GM12878 (cell line): ENCODE results near the gene OSGIN1. TPM values are rescaled to one million over a fixed set of nuclear protein-coding genes. Genes with fewer than 3 reads are reported as not detected.

ENCODE experiments used
- ATAC-seq: fragments of 200-7000 bp; cut with Tn5 transposase; 3 replicates; pipeline ENCODE4 v1.9.1; 2020; ENCODE audit warnings: mild to moderate bottlenecking, moderate library complexity
- BruUV-seq: library from RNA; stranded (reverse); fragments of 400-500 nt; replicated peaks from 2 replicates; lab custom pipeline; 2021; lab: Mats Ljungman, UMichigan
- CTCF ChIA-PET: fragments of 300-600 bp; sonication (Branson Sonifier 250); formaldehyde crosslinking; extraction: SDS; loops from one replicate; lab custom pipeline; 2021; ENCODE audit warnings: inconsistent platforms; lab: Yijun Ruan, JAX
- POLR2A ChIA-PET: fragments of 350-600 bp; formaldehyde crosslinking; extraction: SDS; loops from one replicate; lab custom pipeline; 2021; ENCODE audit warnings: inconsistent platforms; lab: Charles Lee
- RAD21 ChIA-PET: fragments of 300-600 bp; sonication (Branson Sonifier 250); formaldehyde crosslinking; loops from one replicate; lab custom pipeline; 2023; ENCODE audit warnings: antibody characterized with exemption; ENCODE audit not compliant: unreplicated experiment; lab: Charles Lee
- SMC1A ChIA-PET: fragments of 300-600 bp; sonication (Branson Sonifier 250); formaldehyde crosslinking; loops from one replicate; lab custom pipeline; 2023; ENCODE audit not compliant: unreplicated experiment, uncharacterized antibody; lab: Charles Lee
- DNase-seq: peaks from one replicate; pipeline ENCODE4 v3.0.0-alpha.2; 2011; ENCODE audit warnings: low read depth, low spot score
- FAIRE-seq: peaks from 3 replicates; lab custom pipeline; 2011; peaks lifted over from hg19 to GRCh38; lab: Jason Lieb, UNC
- H2AFZ ChIP-seq: 2 replicates; pipeline ENCODE4 v1.6.0; 2011; ENCODE audit warnings: low read depth, low read length, control low read depth; ENCODE audit not compliant: control insufficient read depth
- H3K27ac ChIP-seq: 2 replicates; pipeline ENCODE4 v1.5.1; 2011; ENCODE audit warnings: control low read depth; ENCODE audit not compliant: control insufficient read depth, insufficient read depth
- H3K27me3 ChIP-seq, 2 experiments: replicated peaks in 1 of 2; 2 replicates each; pipeline versions ENCODE4 v1.6.0 to v1.6.1; 2011; ENCODE audit warnings: low read length in 1 of 2; ENCODE audit not compliant: control insufficient read depth in 2 of 2, insufficient read depth in 2 of 2
- H3K36me3 ChIP-seq, 2 experiments: 2 replicates each; pipeline ENCODE4 v1.5.1; 2011; ENCODE audit warnings: low read length in 1 of 2; ENCODE audit not compliant: control insufficient read depth in 2 of 2, insufficient read depth in 2 of 2
- H3K4me1 ChIP-seq: 2 replicates; pipeline ENCODE4 v1.6.1; 2011; ENCODE audit warnings: mild to moderate bottlenecking, low read length, moderate library complexity, mixed read lengths; ENCODE audit not compliant: control insufficient read depth, insufficient read depth
- H3K4me2 ChIP-seq: 2 replicates; pipeline ENCODE4 v1.6.0; 2011; ENCODE audit warnings: control low read depth; ENCODE audit not compliant: control insufficient read depth, insufficient read depth
- H3K4me3 ChIP-seq: fragments of 200-600 bp; sonication (generic); 2 replicates; pipeline ENCODE4 v1.5.1; 2016
- H3K79me2 ChIP-seq: 2 replicates; pipeline ENCODE4 v1.6.0; 2011; ENCODE audit warnings: low read length; ENCODE audit not compliant: control insufficient read depth, insufficient read depth
- H3K9ac ChIP-seq: 2 replicates; pipeline ENCODE4 v1.8.0; 2011; ENCODE audit warnings: low read length, control low read depth, mixed read lengths; ENCODE audit not compliant: control insufficient read depth, insufficient read depth
- H3K9me3 ChIP-seq: replicated peaks from 3 replicates; pipeline ENCODE4 v1.5.1; 2011; ENCODE audit warnings: mild to moderate bottlenecking, low read length; ENCODE audit not compliant: control insufficient read depth, insufficient read depth
- H4K20me1 ChIP-seq: 2 replicates; pipeline ENCODE4 v1.6.0; 2011; ENCODE audit not compliant: control insufficient read depth, insufficient read depth
- BMI1 ChIP-seq: fragments of 450-650 bp; IDR thresholded peaks from 2 replicates; pipeline ENCODE4 v1.6.1; 2016; ENCODE audit warnings: mild to moderate bottlenecking, moderate library complexity, borderline replicate concordance
- CBFB ChIP-seq: IDR thresholded peaks from 2 replicates; pipeline ENCODE4 v1.6.1; 2016; ENCODE audit warnings: antibody characterized with exemption, low read depth
- CHD4 ChIP-seq: fragments of 200-600 bp; sonication (generic); IDR thresholded peaks from 2 replicates; pipeline ENCODE4 v1.6.1; 2016; ENCODE audit warnings: mild to moderate bottlenecking
- CREM ChIP-seq: IDR thresholded peaks from 2 replicates; pipeline ENCODE4 v1.6.1; 2014; ENCODE audit warnings: antibody characterized with exemption, low read depth
- EED ChIP-seq: sonication (generic); IDR thresholded peaks from 2 replicates; pipeline ENCODE4 v1.6.1; 2016; ENCODE audit warnings: antibody characterized with exemption, low read depth
- FOS ChIP-seq: IDR thresholded peaks from 3 replicates; pipeline ENCODE4 v1.6.1; 2011; ENCODE audit warnings: borderline replicate concordance; ENCODE audit not compliant: insufficient read length; ENCODE audit errors: extremely low read depth
- FOXM1 ChIP-seq: IDR thresholded peaks from 2 replicates; pipeline ENCODE4 v1.6.1; 2012; ENCODE audit warnings: low read depth, mild to moderate bottlenecking, inconsistent platforms, low read length, moderate library complexity
- HCFC1 ChIP-seq: fragments of 150-350 bp; IDR thresholded peaks from 2 replicates; pipeline ENCODE4 v1.6.1; 2014; ENCODE audit warnings: low read length
- JUNB ChIP-seq: IDR thresholded peaks from 2 replicates; pipeline ENCODE4 v1.6.1; 2016; ENCODE audit warnings: antibody characterized with exemption, mild to moderate bottlenecking
- NRF1 ChIP-seq: conservative IDR thresholded peaks from 2 replicates; pipeline ENCODE4 v1.6.1; 2011; ENCODE audit warnings: mild to moderate bottlenecking, low read depth, low read length, improper control_type of control experiment
- RAD21 ChIP-seq: IDR thresholded peaks from 2 replicates; pipeline ENCODE4 v1.6.1; 2011; ENCODE audit warnings: mild to moderate bottlenecking, low read depth, low read length, moderate library complexity; ENCODE audit not compliant: insufficient read depth
- RBBP5 ChIP-seq: fragments of 200-600 bp; sonication (generic); conservative IDR thresholded peaks from 2 replicates; pipeline ENCODE4 v1.6.1; 2016
- TBL1XR1 ChIP-seq: IDR thresholded peaks from 2 replicates; pipeline ENCODE4 v1.6.1; 2012; ENCODE audit warnings: low read depth, low read length, improper control_type of control experiment
- YY1 ChIP-seq: IDR thresholded peaks from 2 replicates; pipeline ENCODE4 v1.6.1; 2011; ENCODE audit warnings: low read depth, mild to moderate bottlenecking, low read length
- ZNF24 ChIP-seq: fragments of 450-650 bp; IDR thresholded peaks from 2 replicates; pipeline ENCODE4 v1.6.1; 2017; ENCODE audit warnings: antibody characterized with exemption, mild to moderate bottlenecking
- WGBS: methylation state at CpG from one replicate; pipeline ENCODE4 v1.1.6; 2016; ENCODE audit warnings: low lambda C conversion rate; ENCODE audit not compliant: insufficient replicate concordance, insufficient coverage; ENCODE audit errors: missing lambda C conversion rate; 5-methylcytosine and 5-hydroxymethylcytosine counted together
- in situ Hi-C: fragments of 300-500 bp; cut with MboI; formaldehyde crosslinking; loops from 9 replicates; pipeline ENCODE4 v1.14.3; 2018; ENCODE audit warnings: mixed read lengths
- intact Hi-C: fragments of 100-400 bp; cut with micrococcal nuclease; formaldehyde crosslinking; loops from one replicate; pipeline ENCODE4 v1.14.2; 2022; ENCODE audit not compliant: unreplicated experiment
- polyA plus RNA-seq, 11 experiments: library from polyadenylated mRNA; depleted of rRNA in 4 of 11; unstranded in 6 of 11; stranded (reverse) in 5 of 11; fragments of >200 nt; fragmentation: Nextera tagmentation in 4 of 11; fragmentation: Illumina TruSeq in 1 of 11; extraction: Ambion mirVana in 4 of 11; extraction: Trizol in 1 of 11; gene quantifications; 1 replicate in 1 of 11; 2 replicates in 10 of 11; pipeline versions ENCODE4 v1.2.1 to v1.2.3, GENCODE V29; 2011 to 2016; ENCODE audit warnings: inconsistent platforms in 2 of 11, missing spikeins in 2 of 11, low read depth in 1 of 11
- total RNA-seq, 4 experiments: library from RNA; depleted of rRNA in 3 of 4; stranded (reverse); fragments of >200 nt in 3 of 4; fragmentation: Illumina TruSeq in 1 of 4; extraction: Trizol in 1 of 4; gene quantifications; 2 replicates each; pipeline versions ENCODE4 v1.2.1 to v1.2.3, GENCODE V29; 2013 to 2021

OSGIN1 gene
- total and polyA plus RNA-seq, 10 of the 15 experiments (the other 5 are each of a cell fraction or from before 2014, with no cell fraction given): 0.06 to 0.18 (median 0.13) TPM; not detected in 5

GRCh38 chr16:83975590-83976260 is 22.7 kb downstream of the OSGIN1 start:
- TF ChIP-seq TBL1XR1 (no peak), CBFB (no peak)
- TF ChIP-seq, all 136 proteins: peak for 0
- Histone ChIP-seq H3K27ac (no peak overlapping the region), H3K4me2 (no peak overlapping the region), H3K4me3 (no peak overlapping the region), H3K36me3 (no peaks in the 10 kb centered on the region), H3K27me3 (no peaks in the 10 kb centered on the region), H3K9ac (no peak overlapping the region), H2AFZ (no peak overlapping the region), H3K79me2 (no peaks in the 10 kb centered on the region), H3K4me1 (no peaks in the 10 kb centered on the region), H3K9me3 (no peaks in the 10 kb centered on the region; the same call in 2 of the 3 replicates), H4K20me1 (no peaks in the 10 kb centered on the region)
- ATAC-seq: no peak
- no TSS peak for BruUV-seq
- FAIRE-seq: no peak
- POLR2A ChIA-PET: no interaction called here
- 54% methylated on average over 15 of the region's 15 CpGs for WGBS
- SMC1A ChIA-PET: no interaction called here
- no peak for DNase-seq
- intact Hi-C loops (no loop called here), in situ Hi-C loops (no loop called here)
- RAD21 ChIA-PET: no interaction called here
- CTCF ChIA-PET: no interaction called here

DNA sequence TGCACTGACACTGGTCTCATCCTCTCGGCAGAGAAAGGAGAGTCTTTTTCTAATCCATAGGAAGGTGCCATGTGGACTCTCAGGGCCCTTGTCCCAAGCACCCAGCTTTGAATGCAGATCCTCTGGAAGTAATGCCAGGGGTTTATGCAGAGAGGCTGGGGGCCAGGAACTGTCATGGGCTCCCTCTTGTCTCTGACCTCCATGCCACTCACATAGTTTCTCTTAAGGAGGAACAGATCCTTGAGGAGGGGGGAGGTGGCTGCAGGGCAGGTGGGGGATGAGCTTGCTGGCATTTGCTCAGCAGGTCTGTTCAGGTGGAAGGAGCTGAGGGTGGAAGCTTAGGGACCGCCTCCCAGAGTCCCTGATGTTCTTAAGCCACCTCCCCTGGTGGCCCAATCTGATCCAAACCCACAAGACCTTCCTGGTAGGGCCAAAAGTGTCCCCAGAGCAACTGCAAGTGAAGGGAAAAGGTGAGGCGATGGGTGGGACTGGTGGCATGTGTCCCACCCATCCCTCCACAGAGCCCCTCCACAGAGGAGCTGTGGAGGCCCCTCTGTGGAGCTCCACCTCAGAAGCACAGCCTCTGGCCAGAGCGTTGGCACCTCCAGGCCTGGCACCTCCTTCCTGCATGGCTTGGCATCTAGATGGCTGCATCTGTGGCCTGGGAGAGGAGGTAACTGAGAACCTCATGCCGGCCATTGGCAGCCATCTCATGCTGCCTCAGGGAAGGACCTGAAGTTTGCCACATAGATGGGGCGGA is 24.2 kb downstream of the OSGIN1 start:
- no TSS peak for BruUV-seq
- Histone ChIP-seq H3K4me1 (no peaks in the 10 kb centered on the region), H3K4me2 (no peak overlapping the region), H3K79me2 (no peaks in the 10 kb centered on the region), H3K27ac (no peak overlapping the region), H3K36me3 (no peaks in the 10 kb centered on the region), H3K4me3 (no peak overlapping the region), H3K9me3 (no peaks in the 10 kb centered on the region; the same call in 2 of the 3 replicates), H2AFZ (no peak overlapping the region), H4K20me1 (no peaks in the 10 kb centered on the region), H3K27me3 (no peaks in the 10 kb centered on the region), H3K9ac (no peak overlapping the region)
- no peak for TF ChIP-seq RAD21
- TF ChIP-seq YY1: no peak
- TF ChIP-seq FOXM1: no peak
- TF ChIP-seq FOS: no peak
- no peak for TF ChIP-seq EED
- TF ChIP-seq RBBP5: no peak
- TF ChIP-seq CREM: no peak
- TF ChIP-seq ZNF24: no peak
- no peak for TF ChIP-seq JUNB
- no peak for TF ChIP-seq CHD4
- TF ChIP-seq HCFC1: no peak
- no peak for TF ChIP-seq BMI1
- no peak for TF ChIP-seq NRF1
- intact Hi-C loops: no loop called here
- ChIA-PET CTCF (no interaction called here), SMC1A (no interaction called here), POLR2A (interaction anchor here (0.6 kb wide), 1 partner anchor 14 kb away, joined by 6 read pairs; no protein-coding TSS in a partner anchor), RAD21 (no interaction called here)
- ATAC-seq: no peak
- WGBS: 32% methylated on average over 6 of the region's 6 CpGs
- no peak for FAIRE-seq
- in situ Hi-C loops: no loop called here
- DNase-seq: no peak
